ENCODE results near the gene H3-3A.

GRCh38 chr1:226110249-226111097, 48.0 kb downstream of the H3-3A start:
- TF ChIP-seq REST (IDR thresholded peaks at IDR 0.05; ENCODE audit: insufficient read depth in 1 of 2, low read depth in 2 of 2, low read length in 2 of 2) (peak in 1 of 2 experiments; percentile 11; a peak in 1 of 4 replicates), TAF1 (IDR thresholded peaks at IDR 0.05; ENCODE audit: borderline replicate concordance, insufficient read depth, low read length) (no peak)

Measured in PFSK-1 (cell line).